GM12873 (cell line): ENCODE data around the gene TMEM151B.

Experiments used
- CTCF ChIP-seq: IDR thresholded peaks from 2 replicates; pipeline ENCODE4 v1.5.1; 2012; ENCODE audit warnings: low read depth, mild to moderate bottlenecking, moderate library complexity, low read length, control low read depth; ENCODE audit not compliant: insufficient read depth; ENCODE audit errors: missing control alignments

Gene TMEM151B

GRCh38 chr6:44228836-44229235 is 41.4 kb upstream of the TMEM151B start:
- TF ChIP-seq CTCF: no peak

- TF ChIP-seq CTCF: no peak
These were observed 40.7 kb upstream of the TMEM151B start for GRCh38 chr6:44229376-44230033.

DNA sequence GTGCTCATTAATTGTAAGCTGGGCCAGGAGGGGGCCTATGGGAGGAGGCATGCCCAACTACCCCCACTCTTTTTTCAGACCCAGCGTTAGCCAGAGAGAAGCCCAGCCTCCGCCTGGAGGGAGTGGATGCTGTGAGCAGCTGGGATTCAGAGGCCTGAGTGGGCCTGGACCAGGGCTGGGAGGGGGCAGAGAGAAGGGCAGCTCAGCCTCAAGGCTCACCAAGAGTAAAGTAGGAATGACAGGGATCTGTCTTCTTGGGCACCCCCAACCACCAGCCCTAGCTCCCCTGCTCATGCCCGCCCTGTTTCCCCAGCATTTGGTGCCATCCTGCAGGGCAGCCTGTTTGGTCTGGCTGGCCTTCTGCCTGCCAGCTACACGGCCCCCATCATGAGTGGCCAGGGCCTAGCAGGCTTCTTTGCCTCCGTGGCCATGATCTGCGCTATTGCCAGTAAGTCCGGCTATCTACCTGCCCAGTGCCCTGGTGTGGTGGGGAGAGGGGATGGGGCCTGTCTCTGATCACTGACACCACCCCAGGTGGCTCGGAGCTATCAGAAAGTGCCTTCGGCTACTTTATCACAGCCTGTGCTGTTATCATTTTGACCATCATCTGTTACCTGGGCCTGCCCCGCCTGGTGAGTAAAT is 40.1 kb upstream of the TMEM151B start:
- no peak for TF ChIP-seq CTCF

DNA sequence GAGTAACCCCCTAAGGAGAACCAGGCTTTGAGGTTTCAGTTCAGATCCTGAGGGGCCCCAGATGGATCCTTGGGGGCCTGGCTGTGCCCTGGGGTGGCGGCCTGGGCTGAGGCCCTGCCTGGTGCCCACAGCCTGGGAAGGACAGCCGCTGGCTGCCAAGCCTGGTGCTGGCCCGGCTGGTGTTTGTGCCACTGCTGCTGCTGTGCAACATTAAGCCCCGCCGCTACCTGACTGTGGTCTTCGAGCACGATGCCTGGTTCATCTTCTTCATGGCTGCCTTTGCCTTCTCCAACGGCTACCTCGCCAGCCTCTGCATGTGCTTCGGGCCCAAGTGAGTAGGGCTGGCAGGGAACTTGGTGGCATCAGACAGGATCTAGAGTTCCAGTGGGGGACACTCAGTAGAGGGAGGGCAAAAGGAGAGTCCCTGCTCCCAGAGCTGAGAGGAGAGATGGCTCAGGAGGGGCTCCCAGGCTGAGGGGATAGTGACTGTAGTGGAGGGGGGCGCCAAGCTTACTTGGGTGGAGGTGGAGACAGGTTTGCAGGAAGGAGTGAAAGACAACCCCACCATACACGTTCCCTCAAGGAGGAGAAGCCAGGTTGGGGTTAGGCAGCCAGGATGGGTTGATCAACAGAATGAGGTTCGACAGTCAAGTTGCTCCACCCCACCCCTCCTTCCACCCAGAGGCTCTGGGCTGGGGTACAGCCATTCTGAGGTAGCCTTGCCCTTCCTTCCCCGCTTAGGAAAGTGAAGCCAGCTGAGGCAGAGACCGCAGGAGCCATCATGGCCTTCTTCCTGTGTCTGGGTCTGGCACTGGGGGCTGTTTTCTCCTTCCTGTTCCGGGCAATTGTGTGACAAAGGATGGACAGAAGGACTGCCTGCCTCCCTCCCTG is 37.3 kb upstream of the TMEM151B start:
- no peak for TF ChIP-seq CTCF

DNA sequence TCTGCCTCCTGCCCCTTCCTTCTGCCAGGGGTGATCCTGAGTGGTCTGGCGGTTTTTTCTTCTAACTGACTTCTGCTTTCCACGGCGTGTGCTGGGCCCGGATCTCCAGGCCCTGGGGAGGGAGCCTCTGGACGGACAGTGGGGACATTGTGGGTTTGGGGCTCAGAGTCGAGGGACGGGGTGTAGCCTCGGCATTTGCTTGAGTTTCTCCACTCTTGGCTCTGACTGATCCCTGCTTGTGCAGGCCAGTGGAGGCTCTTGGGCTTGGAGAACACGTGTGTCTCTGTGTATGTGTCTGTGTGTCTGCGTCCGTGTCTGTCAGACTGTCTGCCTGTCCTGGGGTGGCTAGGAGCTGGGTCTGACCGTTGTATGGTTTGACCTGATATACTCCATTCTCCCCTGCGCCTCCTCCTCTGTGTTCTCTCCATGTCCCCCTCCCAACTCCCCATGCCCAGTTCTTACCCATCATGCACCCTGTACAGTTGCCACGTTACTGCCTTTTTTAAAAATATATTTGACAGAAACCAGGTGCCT is 36.6 kb upstream of the TMEM151B start:
- TF ChIP-seq CTCF: no peak

GRCh38 chr6:44234101-44235025 is 35.9 kb upstream of the TMEM151B start:
- peak; percentile 82 for TF ChIP-seq CTCF
